ENCODE results near the gene COCH. TPM values are rescaled to one million over a fixed set of nuclear protein-coding genes. Genes with fewer than 3 reads are reported as not detected.
"Not testable (repeated sequence)": the region's sequence is repeated elsewhere in the genome, so short reads cannot be mapped to it uniquely, and the experiment has no call there.

COCH gene
- total and polyA plus RNA-seq, 2 donors from 2014 or later: 1.6 to 1.8 TPM

- intact Hi-C loops (cut with DNase I): no loop called here
- Histone ChIP-seq H3K4me1 (ENCODE audit: control insufficient read depth in 2 of 3, insufficient read depth in 2 of 3, low read depth in 1 of 3, low read length in 3 of 3) (no peaks in the 10 kb centered on the region), H3K27me3 (ENCODE audit: control insufficient read depth, insufficient read depth, low read length) (no peaks in the 10 kb centered on the region), H3K4me3 (ENCODE audit: low read length in 3 of 3) (no peak overlapping the region), H3K9ac (ENCODE audit: low read length in 3 of 3) (no peak overlapping the region), H3K36me3 (ENCODE audit: control insufficient read depth in 2 of 3, insufficient read depth in 3 of 3, low read length in 3 of 3) (no peaks in the 10 kb centered on the region), H3K9me3 (ENCODE audit: control insufficient read depth in 2 of 3, insufficient read depth in 1 of 3, low read length in 3 of 3) (no peaks in the 10 kb centered on the region), H3K27ac (ENCODE audit: low read depth in 2 of 2, low read length in 2 of 2) (no peak overlapping the region)
- TF ChIP-seq CTCF (IDR thresholded peaks at IDR 0.05; ENCODE audit: borderline replicate concordance, extremely low read depth, insufficient read depth): no peak
- DNase-seq: no peak
- FAIRE-seq: no peak
Measured at GRCh38 chr14:30889244-30889594, 14.9 kb downstream of the COCH start.

- Histone ChIP-seq H3K9me3 (ENCODE audit: control insufficient read depth in 2 of 3, insufficient read depth in 1 of 3, low read length in 3 of 3) (no peaks in the 10 kb centered on the region), H3K36me3 (ENCODE audit: control insufficient read depth in 2 of 3, insufficient read depth in 3 of 3, low read length in 3 of 3) (peaks cover 3 to 14% (median 7%) of the 10 kb centered on the region in 3 donors), H3K27me3 (ENCODE audit: control insufficient read depth, insufficient read depth, low read length) (no peaks in the 10 kb centered on the region), H3K4me1 (ENCODE audit: control insufficient read depth in 2 of 3, insufficient read depth in 2 of 3, low read depth in 1 of 3, low read length in 3 of 3) (no peaks in the 10 kb centered on the region), H3K27ac (ENCODE audit: low read depth in 2 of 2, low read length in 2 of 2) (no peak overlapping the region), H3K9ac (ENCODE audit: low read length in 3 of 3) (no peak overlapping the region), H3K4me3 (ENCODE audit: low read length in 3 of 3) (no peak overlapping the region)
- no peak for TF ChIP-seq CTCF (IDR thresholded peaks at IDR 0.05; ENCODE audit: borderline replicate concordance, extremely low read depth, insufficient read depth)
- intact Hi-C loops (cut with DNase I): no loop called here
- FAIRE-seq: no peak
- DNase-seq: no peak
Measured at GRCh38 chr14:30893819-30894218, 19.5 kb downstream of the COCH start.

DNA sequence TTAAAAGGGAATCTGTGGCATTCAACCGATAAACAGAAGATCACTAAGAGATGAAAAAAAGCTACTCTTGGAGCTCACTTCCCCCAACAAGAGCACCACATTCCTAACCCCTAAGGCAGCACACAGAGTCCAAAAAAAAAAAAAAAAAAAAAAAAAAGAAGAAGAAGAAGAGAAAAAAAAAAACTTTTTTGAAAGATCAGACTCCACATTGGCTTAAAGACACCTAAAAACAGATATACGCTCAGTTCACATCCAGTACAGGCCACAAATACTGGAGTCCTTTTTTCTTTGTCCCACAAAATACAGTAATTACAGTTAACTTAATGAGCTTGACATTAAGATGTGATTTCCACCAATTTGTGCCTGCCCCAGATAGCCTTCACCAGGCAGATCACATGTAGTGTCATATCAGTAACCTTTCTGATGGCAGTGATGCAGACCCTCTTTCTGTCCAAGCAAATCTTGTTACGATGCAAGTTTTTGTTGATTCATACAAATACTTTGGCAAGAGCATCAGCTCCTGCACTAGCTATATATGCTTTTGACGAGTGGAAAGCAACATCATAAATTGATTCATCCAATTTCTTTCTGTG lies 20.7 kb downstream of the COCH start:
- Histone ChIP-seq H3K27me3 (ENCODE audit: control insufficient read depth, insufficient read depth, low read length) (no peaks in the 10 kb centered on the region), H3K36me3 (ENCODE audit: control insufficient read depth in 2 of 3, insufficient read depth in 3 of 3, low read length in 3 of 3) (peaks cover 3 to 17% (median 7%) of the 10 kb centered on the region in 3 donors), H3K4me1 (ENCODE audit: control insufficient read depth in 2 of 3, insufficient read depth in 2 of 3, low read depth in 1 of 3, low read length in 3 of 3) (no peaks in the 10 kb centered on the region), H3K27ac (ENCODE audit: low read depth in 2 of 2, low read length in 2 of 2) (no peak overlapping the region), H3K9ac (ENCODE audit: low read length in 3 of 3) (no peak overlapping the region), H3K4me3 (ENCODE audit: low read length in 3 of 3) (no peak overlapping the region), H3K9me3 (ENCODE audit: control insufficient read depth in 2 of 3, insufficient read depth in 1 of 3, low read length in 3 of 3) (no peaks in the 10 kb centered on the region)
- no peak for FAIRE-seq
- TF ChIP-seq CTCF (IDR thresholded peaks at IDR 0.05; ENCODE audit: borderline replicate concordance, extremely low read depth, insufficient read depth): no peak
- intact Hi-C loops (cut with DNase I): no loop called here
- DNase-seq: no peak

DNA sequence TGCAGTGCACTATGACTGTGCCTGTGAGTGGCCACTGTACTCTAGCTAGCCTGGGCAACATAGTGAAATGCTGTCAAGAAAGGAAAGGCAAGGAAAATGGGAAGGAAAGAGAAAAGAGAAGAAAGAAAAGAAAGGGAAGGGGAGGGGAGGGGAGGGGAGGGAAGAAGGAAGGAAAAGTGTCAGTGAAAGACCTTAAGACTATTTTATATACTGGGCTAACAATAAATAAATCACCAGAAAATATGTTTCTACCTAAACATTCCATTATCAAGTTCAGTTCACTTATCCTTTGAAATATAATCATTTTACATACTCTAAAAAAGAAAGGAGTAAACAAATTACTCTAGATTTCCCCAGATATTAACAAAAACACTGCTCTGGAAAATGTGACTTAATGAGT lies 22.1 kb downstream of the COCH start:
- H3K4me3 ChIP-seq (ENCODE audit: low read length in 3 of 3): no peak overlapping the region
- H3K27me3 ChIP-seq (ENCODE audit: control insufficient read depth, insufficient read depth, low read length): no peaks in the 10 kb centered on the region
- TF ChIP-seq CTCF (IDR thresholded peaks at IDR 0.05; ENCODE audit: borderline replicate concordance, extremely low read depth, insufficient read depth): no peak
- no peak overlapping the region for H3K27ac ChIP-seq (ENCODE audit: low read depth in 2 of 2, low read length in 2 of 2)
- no peak for FAIRE-seq
- H3K9ac ChIP-seq (ENCODE audit: low read length in 3 of 3): no peak overlapping the region
- DNase-seq: no peak
- no peaks in the 10 kb centered on the region for H3K4me1 ChIP-seq (ENCODE audit: control insufficient read depth in 2 of 3, insufficient read depth in 2 of 3, low read depth in 1 of 3, low read length in 3 of 3)
- H3K9me3 ChIP-seq (ENCODE audit: control insufficient read depth in 2 of 3, insufficient read depth in 1 of 3, low read length in 3 of 3): no peaks in the 10 kb centered on the region
- H3K36me3 ChIP-seq (ENCODE audit: control insufficient read depth in 2 of 3, insufficient read depth in 3 of 3, low read length in 3 of 3): peaks cover 3 to 19% (median 7%) of the 10 kb centered on the region in 3 donors
- intact Hi-C loops (cut with DNase I): no loop called here

- DNase-seq; H3K27me3 ChIP-seq (ENCODE audit: control insufficient read depth, insufficient read depth, low read length); intact Hi-C loops (cut with DNase I); H3K4me3 ChIP-seq (ENCODE audit: low read length in 3 of 3); H3K4me1 ChIP-seq (ENCODE audit: control insufficient read depth in 2 of 3, insufficient read depth in 2 of 3, low read depth in 1 of 3, low read length in 3 of 3); H3K9ac ChIP-seq (ENCODE audit: low read length in 3 of 3); FAIRE-seq; H3K9me3 ChIP-seq (ENCODE audit: control insufficient read depth in 2 of 3, insufficient read depth in 1 of 3, low read length in 3 of 3); H3K27ac ChIP-seq (ENCODE audit: low read depth in 2 of 2, low read length in 2 of 2): not testable (repeated sequence)
- H3K36me3 ChIP-seq (ENCODE audit: control insufficient read depth in 2 of 3, insufficient read depth in 3 of 3, low read length in 3 of 3): peaks cover 3 to 21% (median 7%) of the 10 kb centered on the region in 3 donors
Measured at GRCh38 chr14:30897121-30897520, 22.8 kb downstream of the COCH start.
